Frontal cortex (tissue), 4 donors: Measurements from ENCODE around the gene METTL15. TPM values are rescaled to one million over a fixed set of nuclear protein-coding genes. Genes with fewer than 3 reads are reported as not detected.
"Not testable (repeated sequence)": the region's sequence is repeated elsewhere in the genome, so short reads cannot be mapped to it uniquely, and the experiment has no call there.

Experiments
- DNase-seq, 2 donors: peaks; one replicate each; pipeline ENCODE4 v3.0.0; 2012; ENCODE audit warnings: low spot score in 2 of 2
- FAIRE-seq: peaks from 2 replicates; lab custom pipeline; 2012; peaks lifted over from hg19 to GRCh38; lab: Jason Lieb, UNC
- small RNA-seq: library from RNA; depleted of rRNA; stranded (forward); fragments of <200 nt; gene quantifications from one replicate; pipeline ENCODE3, GENCODE V24; 2014
- total RNA-seq: library from RNA; depleted of rRNA; stranded (reverse); fragments of >200 nt; gene quantifications from one replicate; pipeline ENCODE4 v1.2.3, GENCODE V29; 2014
- donor health status: control.
- donor health status: control.
- donor health status: control.

METTL15 gene
- total RNA-seq, 1 donor from 2014 or later, result 19.2 TPM

GRCh38 chr11:28347371-28347770, 239.2 kb downstream of the METTL15 start:
- DNase-seq (no peak), FAIRE-seq (no peak)

- no peak for FAIRE-seq
- DNase-seq, result no peak
These were observed 242.0 kb downstream of the METTL15 start for GRCh38 chr11:28350216-28350615.

GRCh38 chr11:28353991-28354390, 245.8 kb downstream of the METTL15 start:
- FAIRE-seq, result no peak

GRCh38 chr11:28366549-28367346, 258.6 kb downstream of the METTL15 start:
- no peak for DNase-seq
- no peak for FAIRE-seq

More at GRCh38 chr11:28353991-28354390, 245.8 kb downstream of the METTL15 start:
- no peak for DNase-seq

GRCh38 chr11:28378095-28378494, 269.9 kb downstream of the METTL15 start:
- not testable (repeated sequence) for DNase-seq, FAIRE-seq

Small RNA genes within 50 kb of the gene (small RNA-seq; reads per million reads assigned to genes)
- not detected for gene AC023206.1

Other genes starting within 250 kb of the METTL15 start
- gene KIF18A, start 232 bp upstream of the METTL15 start, total RNA-seq, result 4.9 TPM